Coronary artery (tissue), 2 donors: ENCODE data around the gene IFRD2.
"Not testable (repeated sequence)": the region's sequence is repeated elsewhere in the genome, so short reads cannot be mapped to it uniquely, and the experiment has no call there.

Source experiments
- DNase-seq: peaks from one replicate; pipeline ENCODE4 v3.0.0-alpha.2; 2017; ENCODE audit warnings: low spot score
- H3K27ac ChIP-seq, 2 donors: fragments of 200-600 bp; sonication (generic); one replicate each; pipeline ENCODE4 v1.5.1; 2016 to 2019
- H3K4me3 ChIP-seq: fragments of 200-600 bp; sonication (generic); 2 replicates; pipeline ENCODE4 v1.5.1; 2016; ENCODE audit warnings: mild to moderate bottlenecking, moderate library complexity
- CTCF ChIP-seq: fragments of 200-600 bp; sonication (generic); IDR thresholded peaks from one replicate; pipeline ENCODE4 v1.5.1; 2019; ENCODE audit warnings: antibody characterized with exemption

Gene IFRD2

GRCh38 chr3:50272911-50273688, 19.1 kb downstream of the IFRD2 start:
- H3K27ac ChIP-seq: peak overlapping the region in 1 of 2 donors; percentile 25
- DNase-seq: peak; percentile 91
- H3K4me3 ChIP-seq: peak overlapping the region; percentile 64
- peak; percentile 87 for TF ChIP-seq CTCF

- DNase-seq, H3K27ac ChIP-seq, H3K4me3 ChIP-seq: not testable (repeated sequence)
Observed at GRCh38 chr3:50272538-50272910, 19.7 kb downstream of the IFRD2 start.

- TF ChIP-seq CTCF: no peak
- Histone ChIP-seq H3K4me3 (no peak overlapping the region), H3K27ac (no peak overlapping the region)
- DNase-seq: no peak
Observed at GRCh38 chr3:50271314-50271936, 20.8 kb downstream of the IFRD2 start.

GRCh38 chr3:50270422-50271224, 21.6 kb downstream of the IFRD2 start:
- no peak for DNase-seq
- no peak for TF ChIP-seq CTCF
- Histone ChIP-seq H3K27ac (peak overlapping the region in 1 of 2 donors; percentile 99), H3K4me3 (peak overlapping the region; percentile 74)

- Histone ChIP-seq H3K4me3 (peak overlapping the region; percentile 74), H3K27ac (peak overlapping the region in 1 of 2 donors; percentile 99)
- DNase-seq: no peak
- TF ChIP-seq CTCF: no peak
Observed at GRCh38 chr3:50269977-50270413, 22.2 kb downstream of the IFRD2 start.

GRCh38 chr3:50269460-50269859, 22.8 kb downstream of the IFRD2 start:
- Histone ChIP-seq H3K27ac (peak overlapping the region; percentile 78 to 99), H3K4me3 (peak overlapping the region; percentile 74)
- no peak for TF ChIP-seq CTCF
- no peak for DNase-seq

- peak; percentile 90 for DNase-seq
- peak within 1 kb of the TSS; percentile 74 for H3K4me3 ChIP-seq
- no peak for TF ChIP-seq CTCF
- H3K27ac ChIP-seq: peak within 1 kb of the TSS; percentile 97 to 99
Observed at GRCh38 chr3:50268703-50269451, 23.4 kb downstream of the IFRD2 start, which contains the start of gene SEMA3B. Gene SEMA3B, plus strand, starts transcription at chr3:50269147. Its CDS starts 94 bp downstream, at chr3:50269241.
